IgD-negative memory B cell (primary cell): ENCODE data around the gene ADISSP. TPM values are rescaled to one million over a fixed set of nuclear protein-coding genes. Genes with fewer than 3 reads are reported as not detected.

Experiments used
- H3K27ac Mint-ChIP-seq, 3 donors: one replicate each; pipeline ENCODE4 v1.8.0; 2020 to 2022; ENCODE audit warnings: mild to moderate bottlenecking in 3 of 3, mixed read lengths in 3 of 3, moderate library complexity in 1 of 3
- H3K27me3 Mint-ChIP-seq: one replicate; pipeline ENCODE4 v1.8.0; 2021; ENCODE audit warnings: mixed read lengths
- H3K36me3 Mint-ChIP-seq: one replicate; pipeline ENCODE4 v1.8.0; 2020; ENCODE audit warnings: mild to moderate bottlenecking, mixed read lengths
- H3K4me1 Mint-ChIP-seq, 3 donors: one replicate each; pipeline ENCODE4 v1.8.0; 2020 to 2022; ENCODE audit warnings: mixed read lengths in 3 of 3, mild to moderate bottlenecking in 1 of 3
- H3K4me3 Mint-ChIP-seq, 4 donors: one replicate each; pipeline ENCODE4 v1.8.0; 2020 to 2022; ENCODE audit warnings: mild to moderate bottlenecking in 4 of 4, mixed read lengths in 4 of 4, moderate library complexity in 3 of 4
- H3K9me3 Mint-ChIP-seq, 3 donors: one replicate each; pipeline ENCODE4 v1.8.0; 2020 to 2021; ENCODE audit warnings: mixed read lengths in 3 of 3, mild to moderate bottlenecking in 1 of 3
- polyA plus RNA-seq: library from polyadenylated mRNA; unstranded; fragments of 300-500 nt; fragmentation: Illumina TruSeq; gene quantifications from one replicate; pipeline ENCODE4 v1.2.3, GENCODE V29; 2021

The ADISSP gene
- polyA plus RNA-seq, 1 donor from 2014 or later, result 30.0 TPM

GRCh38 chr20:3777716-3778629 is 10.4 kb upstream of the ADISSP start:
- peaks cover 9 to 27% (median 16%) of the 10 kb centered on the region in 3 donors for H3K4me1 Mint-ChIP-seq
- H3K27ac Mint-ChIP-seq, result peak overlapping the region in 1 of 3 donors; percentile 71
- H3K9me3 Mint-ChIP-seq, result no peaks in the 10 kb centered on the region
- H3K27me3 Mint-ChIP-seq, result peaks cover 10% of the 10 kb centered on the region
- peak overlapping the region; percentile 36 to 92 (median 86) for H3K4me3 Mint-ChIP-seq
- peaks cover 1% of the 10 kb centered on the region for H3K36me3 Mint-ChIP-seq

- peaks cover 12% of the 10 kb centered on the region for H3K27me3 Mint-ChIP-seq
- H3K4me1 Mint-ChIP-seq, result peaks cover 9 to 27% (median 16%) of the 10 kb centered on the region in 3 donors
- H3K9me3 Mint-ChIP-seq, result no peaks in the 10 kb centered on the region
- peak overlapping the region; percentile 36 to 92 (median 86) for H3K4me3 Mint-ChIP-seq
- H3K36me3 Mint-ChIP-seq, result peaks cover 1% of the 10 kb centered on the region
- peak overlapping the region in 1 of 3 donors; percentile 71 for H3K27ac Mint-ChIP-seq
These were observed 9.8 kb upstream of the ADISSP start for GRCh38 chr20:3777381-3777715.

GRCh38 chr20:3775457-3776108 is 8.0 kb upstream of the ADISSP start:
- Mint-ChIP-seq H3K36me3 (no peaks in the 10 kb centered on the region), H3K4me1 (peaks cover 2 to 17% (median 6%) of the 10 kb centered on the region in 3 donors), H3K4me3 (peak overlapping the region in 2 of 4 donors; percentile 47 to 54), H3K27ac (no peak overlapping the region), H3K9me3 (no peaks in the 10 kb centered on the region), H3K27me3 (peaks cover 12% of the 10 kb centered on the region)

GRCh38 chr20:3771552-3772058 is 4.1 kb upstream of the ADISSP start:
- Mint-ChIP-seq H3K4me1 (peaks cover 7 to 13% (median 9%) of the 10 kb centered on the region in 3 donors), H3K9me3 (no peaks in the 10 kb centered on the region), H3K27ac (peak overlapping the region in 1 of 3 donors; percentile 39), H3K36me3 (no peaks in the 10 kb centered on the region), H3K4me3 (peak overlapping the region in 1 of 4 donors; percentile 6), H3K27me3 (peaks cover 2% of the 10 kb centered on the region)

- Mint-ChIP-seq H3K27me3 (peaks cover 2% of the 10 kb centered on the region), H3K27ac (peak overlapping the region; percentile 86 to 98 (median 97)), H3K9me3 (no peaks in the 10 kb centered on the region), H3K36me3 (peaks cover 1% of the 10 kb centered on the region), H3K4me3 (peak overlapping the region; percentile 92 to 98 (median 95)), H3K4me1 (peaks cover 7 to 20% (median 19%) of the 10 kb centered on the region in 3 donors)
These were observed 983 bp upstream of the ADISSP start for GRCh38 chr20:3768342-3769130.

- Mint-ChIP-seq H3K27me3 (no peaks in the 10 kb centered on the region), H3K4me3 (peak overlapping the region; percentile 92 to 98 (median 95)), H3K9me3 (no peaks in the 10 kb centered on the region), H3K4me1 (peaks cover 10 to 21% (median 19%) of the 10 kb centered on the region in 3 donors), H3K27ac (peak overlapping the region in 1 of 3 donors; percentile 76), H3K36me3 (peaks cover 1% of the 10 kb centered on the region)
These were observed 485 bp downstream of the ADISSP start for GRCh38 chr20:3767110-3767426.

- peaks cover 10 to 21% (median 18%) of the 10 kb centered on the region in 3 donors for H3K4me1 Mint-ChIP-seq
- H3K36me3 Mint-ChIP-seq, result peaks cover 1% of the 10 kb centered on the region
- H3K27me3 Mint-ChIP-seq, result no peaks in the 10 kb centered on the region
- peak overlapping the region in 1 of 3 donors; percentile 76 for H3K27ac Mint-ChIP-seq
- no peaks in the 10 kb centered on the region for H3K9me3 Mint-ChIP-seq
- peak overlapping the region; percentile 92 to 98 (median 95) for H3K4me3 Mint-ChIP-seq
These were observed 987 bp downstream of the ADISSP start for GRCh38 chr20:3766422-3767109.

- Mint-ChIP-seq H3K9me3 (no peaks in the 10 kb centered on the region), H3K27ac (peak overlapping the region in 1 of 3 donors; percentile 28), H3K4me1 (peaks cover 10 to 25% (median 18%) of the 10 kb centered on the region in 3 donors), H3K27me3 (no peaks in the 10 kb centered on the region), H3K4me3 (peak overlapping the region in 3 of 4 donors; percentile 6 to 94 (median 56)), H3K36me3 (peaks cover 1% of the 10 kb centered on the region)
These were observed 2.2 kb downstream of the ADISSP start for GRCh38 chr20:3765171-3765882.

- Mint-ChIP-seq H3K36me3 (peaks cover 1% of the 10 kb centered on the region), H3K27ac (no peak overlapping the region), H3K27me3 (no peaks in the 10 kb centered on the region), H3K9me3 (no peaks in the 10 kb centered on the region), H3K4me3 (peak overlapping the region in 1 of 4 donors; percentile 26), H3K4me1 (peaks cover 10 to 25% (median 18%) of the 10 kb centered on the region in 3 donors)
These were observed 2.9 kb downstream of the ADISSP start for GRCh38 chr20:3764659-3765058.

- Mint-ChIP-seq H3K9me3 (no peaks in the 10 kb centered on the region), H3K27ac (no peak overlapping the region), H3K36me3 (peaks cover 1% of the 10 kb centered on the region), H3K27me3 (no peaks in the 10 kb centered on the region), H3K4me3 (no peak overlapping the region), H3K4me1 (peaks cover 10 to 24% (median 15%) of the 10 kb centered on the region in 3 donors)
These were observed 3.6 kb downstream of the ADISSP start for GRCh38 chr20:3763671-3764601.

- peak overlapping the region in 1 of 3 donors; percentile 32 for H3K27ac Mint-ChIP-seq
These were observed 6.8 kb downstream of the ADISSP start for GRCh38 chr20:3760655-3761348.

GRCh38 chr20:3759884-3760283 is 7.7 kb downstream of the ADISSP start:
- Mint-ChIP-seq H3K27ac (no peak overlapping the region), H3K9me3 (no peaks in the 10 kb centered on the region), H3K4me1 (peaks cover 3 to 6% (median 4%) of the 10 kb centered on the region in 3 donors), H3K36me3 (peaks cover 1% of the 10 kb centered on the region), H3K4me3 (no peak overlapping the region), H3K27me3 (no peaks in the 10 kb centered on the region)

More at GRCh38 chr20:3760655-3761348, 6.8 kb downstream of the ADISSP start:
- H3K4me3 Mint-ChIP-seq, result no peak overlapping the region
- no peaks in the 10 kb centered on the region for H3K27me3 Mint-ChIP-seq
- peaks cover 3 to 8% (median 7%) of the 10 kb centered on the region in 3 donors for H3K4me1 Mint-ChIP-seq
- H3K9me3 Mint-ChIP-seq, result no peaks in the 10 kb centered on the region
- H3K36me3 Mint-ChIP-seq, result peaks cover 1% of the 10 kb centered on the region
